GM12864 (cell line): ENCODE results near the gene CASS4.
A peak's percentile ranks its signal among the peaks of the same experiment; 100 is the strongest.
"Not testable (repeated sequence)": the region's sequence is repeated elsewhere in the genome, so short reads cannot be mapped to it uniquely, and the experiment has no call there.

Experiments
- DNase-seq: peaks from one replicate; pipeline ENCODE4 v3.0.0-alpha.2; 2011; ENCODE audit warnings: low read depth
- H3K4me3 ChIP-seq: 2 replicates; pipeline ENCODE4 v1.5.1; 2011; ENCODE audit warnings: mild to moderate bottlenecking, low read depth, low read length, control low read depth
- TF ChIP-seq, protein P1 (sequence below): IDR thresholded peaks from 2 replicates; pipeline ENCODE4 v1.5.1; 2011; ENCODE audit warnings: low read depth, mild to moderate bottlenecking, moderate library complexity, low read length, control low read depth, inconsistent platforms; ENCODE audit errors: missing control alignments

Gene CASS4

DNA sequence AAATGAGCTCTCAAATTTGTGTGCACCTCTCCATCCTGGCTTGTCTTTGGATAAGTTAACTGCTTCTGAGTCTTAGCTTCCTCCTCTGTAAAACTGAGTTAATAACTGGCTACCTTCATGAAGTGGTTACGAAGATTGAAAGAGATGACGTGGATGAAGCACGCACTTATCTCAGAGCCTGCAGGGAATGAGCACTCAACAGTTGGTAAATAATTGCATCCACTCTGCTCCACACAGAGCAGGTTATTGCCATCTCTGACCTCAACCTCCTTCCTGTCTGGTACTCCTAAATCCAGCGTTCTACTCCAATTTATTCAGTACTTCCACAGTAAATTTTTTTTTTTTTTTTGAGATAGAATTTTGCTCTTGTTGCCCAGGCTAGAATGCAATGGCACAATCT, 26.9 kb upstream of the CASS4 start:
- no peak for DNase-seq
- H3K4me3 ChIP-seq: no peak overlapping the region
- TF ChIP-seq, protein P1, sequence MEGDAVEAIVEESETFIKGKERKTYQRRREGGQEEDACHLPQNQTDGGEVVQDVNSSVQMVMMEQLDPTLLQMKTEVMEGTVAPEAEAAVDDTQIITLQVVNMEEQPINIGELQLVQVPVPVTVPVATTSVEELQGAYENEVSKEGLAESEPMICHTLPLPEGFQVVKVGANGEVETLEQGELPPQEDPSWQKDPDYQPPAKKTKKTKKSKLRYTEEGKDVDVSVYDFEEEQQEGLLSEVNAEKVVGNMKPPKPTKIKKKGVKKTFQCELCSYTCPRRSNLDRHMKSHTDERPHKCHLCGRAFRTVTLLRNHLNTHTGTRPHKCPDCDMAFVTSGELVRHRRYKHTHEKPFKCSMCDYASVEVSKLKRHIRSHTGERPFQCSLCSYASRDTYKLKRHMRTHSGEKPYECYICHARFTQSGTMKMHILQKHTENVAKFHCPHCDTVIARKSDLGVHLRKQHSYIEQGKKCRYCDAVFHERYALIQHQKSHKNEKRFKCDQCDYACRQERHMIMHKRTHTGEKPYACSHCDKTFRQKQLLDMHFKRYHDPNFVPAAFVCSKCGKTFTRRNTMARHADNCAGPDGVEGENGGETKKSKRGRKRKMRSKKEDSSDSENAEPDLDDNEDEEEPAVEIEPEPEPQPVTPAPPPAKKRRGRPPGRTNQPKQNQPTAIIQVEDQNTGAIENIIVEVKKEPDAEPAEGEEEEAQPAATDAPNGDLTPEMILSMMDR: no peak

DNA sequence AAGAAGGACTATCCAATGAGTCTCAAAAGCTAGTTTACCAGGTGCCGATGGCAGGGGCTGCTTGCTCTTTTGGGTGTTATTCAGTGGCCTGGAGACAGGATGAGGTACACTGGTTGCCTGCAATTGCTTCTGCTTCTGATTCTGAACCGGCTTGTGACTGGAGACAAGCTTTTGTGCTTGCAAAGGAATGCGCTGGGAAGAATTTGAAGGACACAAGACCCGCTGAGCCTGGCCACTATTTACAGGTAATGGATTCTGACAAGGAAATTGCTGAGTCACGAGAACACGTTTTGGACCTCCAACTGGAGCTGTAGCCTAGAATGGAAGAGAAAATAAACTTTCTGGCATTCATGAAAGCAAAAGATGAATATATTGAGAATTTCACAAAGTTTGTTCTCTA, 25.8 kb upstream of the CASS4 start:
- H3K4me3 ChIP-seq: no peak overlapping the region
- TF ChIP-seq, protein P1: no peak
- DNase-seq: no peak

DNA sequence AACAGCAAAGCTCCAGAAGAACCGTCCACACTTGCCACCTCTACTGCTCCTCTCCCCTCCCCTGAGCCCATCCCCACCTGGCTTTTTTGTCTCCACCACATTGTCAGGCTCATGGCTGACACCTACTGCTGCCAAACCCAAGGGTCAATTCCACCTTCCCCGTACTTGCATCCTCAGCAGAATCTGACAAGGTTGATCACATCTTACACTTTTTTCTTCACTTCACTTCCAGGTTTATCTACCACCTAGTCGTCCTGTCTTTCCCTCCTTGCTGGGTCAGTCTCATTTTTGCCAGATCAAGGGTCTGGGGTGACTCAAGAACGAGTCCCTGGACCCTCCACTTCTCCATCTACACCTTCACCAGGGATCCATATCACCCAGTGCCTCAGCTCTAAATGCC, 23.2 kb upstream of the CASS4 start:
- TF ChIP-seq, protein P1: no peak
- no peak for DNase-seq
- H3K4me3 ChIP-seq: no peak overlapping the region

DNA sequence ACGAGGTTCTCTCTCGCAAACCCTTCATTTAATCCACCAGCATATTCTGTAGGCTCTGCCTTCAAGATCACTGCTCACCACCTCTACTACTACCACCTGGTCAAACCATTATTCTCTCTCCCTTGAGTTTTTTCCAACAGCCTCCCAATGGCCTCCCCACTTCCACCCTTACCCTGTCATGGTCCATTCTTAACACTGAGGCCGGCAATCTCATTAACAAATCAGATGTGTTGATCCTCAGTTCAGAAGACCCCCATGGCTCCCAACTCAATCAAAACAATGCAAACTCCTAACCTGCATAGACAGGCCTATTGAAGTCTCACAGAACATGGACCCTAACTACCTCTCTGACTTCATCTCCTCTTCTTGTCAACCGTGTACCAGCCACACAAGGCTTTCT, 22.3 kb upstream of the CASS4 start:
- H3K4me3 ChIP-seq: no peak overlapping the region
- TF ChIP-seq, protein P1: no peak
- no peak for DNase-seq

DNA sequence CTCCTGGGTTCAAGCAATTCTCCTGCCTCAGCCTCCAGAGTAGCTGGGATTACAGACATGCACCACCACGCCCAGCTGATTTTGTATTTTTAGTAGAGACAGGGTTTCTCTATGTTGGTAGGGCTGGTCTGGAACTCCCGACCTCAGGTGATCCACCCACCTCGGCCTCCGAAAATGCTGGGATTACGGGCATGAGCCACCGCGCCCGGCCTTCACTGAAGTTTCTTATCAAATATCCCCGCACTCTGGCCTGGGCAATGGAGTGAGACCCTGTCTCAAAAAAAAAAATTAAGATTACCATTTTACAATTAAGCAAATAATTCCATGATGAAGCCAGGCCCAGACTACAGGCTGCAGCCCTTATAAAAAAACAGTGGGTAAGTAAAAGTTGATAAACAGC, 21.7 kb upstream of the CASS4 start:
- peak overlapping the region; percentile 96; the same call in 1 of the 2 replicates for H3K4me3 ChIP-seq
- not testable (repeated sequence) for DNase-seq

DNA sequence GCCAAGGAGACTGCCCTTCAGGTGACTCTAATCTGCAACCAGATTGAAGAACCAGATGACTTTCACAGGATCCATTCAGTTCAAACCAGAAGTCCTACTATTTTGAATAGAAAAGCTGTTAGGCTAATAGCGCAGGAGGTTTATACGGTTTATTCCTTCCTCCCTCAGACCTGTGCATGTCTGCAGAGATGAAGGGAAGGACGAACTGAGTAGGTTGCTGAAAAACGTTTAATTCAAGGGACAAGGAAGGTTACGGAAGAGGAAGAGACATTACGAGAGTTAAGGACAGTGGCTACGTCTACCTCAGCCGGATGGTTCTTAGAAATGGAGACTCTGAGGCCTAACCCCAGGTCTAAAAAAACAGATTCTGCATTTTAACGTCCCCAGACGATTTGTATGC, 21.0 kb upstream of the CASS4 start:
- TF ChIP-seq, protein P1: no peak
- peak overlapping the region; percentile 96 for H3K4me3 ChIP-seq
- DNase-seq: no peak

DNA sequence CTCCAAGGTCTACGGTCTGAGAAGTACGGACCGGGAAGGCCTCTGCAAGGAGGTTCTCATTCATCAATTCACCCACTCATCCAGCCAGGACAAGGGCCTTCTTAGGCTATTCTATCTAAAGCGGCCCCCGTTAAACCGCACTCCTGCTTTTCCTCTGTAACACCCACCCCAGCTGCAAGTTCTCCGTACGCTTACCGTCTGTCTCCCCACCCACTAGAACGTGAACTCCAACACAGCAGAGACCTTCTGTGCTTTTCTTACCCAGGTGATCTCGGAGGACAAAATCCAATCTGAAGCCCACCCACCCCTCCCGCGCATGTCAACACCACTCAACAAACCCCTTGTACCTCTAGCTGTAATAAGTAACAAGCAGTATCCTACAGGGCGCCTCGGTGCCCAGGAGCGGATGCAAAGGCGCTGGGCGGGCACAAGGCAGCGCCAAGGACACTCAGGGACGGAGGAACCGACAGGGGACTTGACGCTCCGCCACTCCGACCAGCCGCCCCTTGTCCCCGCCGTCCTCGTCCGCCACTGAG, 20.4 kb upstream of the CASS4 start:
- H3K4me3 ChIP-seq: peak overlapping the region; percentile 96
- TF ChIP-seq, protein P1: no peak
- no peak for DNase-seq
